Kidney glomerular epithelial cell (primary cell): Measurements from ENCODE around the gene BCAT1.
"Not testable (repeated sequence)": the region's sequence is repeated elsewhere in the genome, so short reads cannot be mapped to it uniquely, and the experiment has no call there.

Source experiments
- DNase-seq: peaks from one replicate; lab custom pipeline; 2025; lab: John Stamatoyannopoulos, UW

BCAT1 gene

DNA sequence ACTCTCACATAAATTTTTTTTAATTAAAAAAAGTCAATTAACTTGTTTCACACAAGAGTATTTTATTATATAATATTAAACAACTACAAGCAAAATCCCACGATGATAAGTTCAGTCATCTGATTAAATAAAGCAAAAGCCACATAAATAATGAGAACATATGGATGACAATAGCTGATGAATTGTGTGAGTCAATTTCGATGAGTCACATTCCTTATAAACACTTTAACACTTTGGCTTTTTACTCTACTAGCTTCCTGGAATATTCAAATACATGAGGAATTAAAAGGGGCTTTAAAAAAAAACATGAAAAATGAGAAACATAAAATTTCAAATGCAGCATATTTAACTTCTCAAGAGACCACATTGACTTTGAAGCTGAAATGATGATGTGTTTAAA, 95.3 kb downstream of the BCAT1 start:
- DNase-seq = peak; percentile 38

DNA sequence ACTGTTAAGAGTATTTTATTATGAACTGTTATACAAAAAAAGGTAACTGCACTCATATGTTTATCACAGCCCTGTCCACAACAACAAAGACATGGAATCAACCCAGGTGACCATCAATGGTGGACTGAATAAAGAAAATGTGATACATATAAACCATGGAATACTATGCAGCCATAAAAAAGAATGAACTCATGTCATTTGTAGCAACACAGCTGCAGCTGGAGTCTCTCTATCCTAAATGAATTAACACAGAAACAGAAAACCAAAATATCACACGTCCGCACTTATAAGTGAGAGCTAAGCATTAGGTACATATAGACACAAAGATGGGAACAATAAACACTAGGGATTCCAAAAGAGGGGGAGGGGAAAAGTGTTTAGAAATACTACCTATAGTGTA, 95.8 kb downstream of the BCAT1 start:
- no peak for DNase-seq

DNA sequence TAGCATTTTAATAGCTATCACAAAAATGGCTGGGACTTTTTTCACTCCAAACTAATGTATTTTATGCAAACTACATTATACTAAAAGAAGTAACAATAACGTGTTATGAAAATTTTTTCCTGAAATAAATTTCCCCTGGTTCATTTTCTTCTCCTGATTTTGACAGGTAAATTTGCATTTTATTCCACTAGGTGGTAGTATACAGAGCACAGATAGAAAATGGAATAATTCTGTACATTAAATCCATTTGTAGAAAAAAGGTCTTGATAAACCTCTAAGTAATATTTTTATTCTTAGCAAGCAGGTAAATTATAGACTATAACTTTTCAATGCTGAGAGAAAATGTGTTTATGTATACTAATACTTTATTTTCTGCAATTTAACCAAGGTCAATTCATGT, 96.5 kb downstream of the BCAT1 start:
- DNase-seq = no peak

DNA sequence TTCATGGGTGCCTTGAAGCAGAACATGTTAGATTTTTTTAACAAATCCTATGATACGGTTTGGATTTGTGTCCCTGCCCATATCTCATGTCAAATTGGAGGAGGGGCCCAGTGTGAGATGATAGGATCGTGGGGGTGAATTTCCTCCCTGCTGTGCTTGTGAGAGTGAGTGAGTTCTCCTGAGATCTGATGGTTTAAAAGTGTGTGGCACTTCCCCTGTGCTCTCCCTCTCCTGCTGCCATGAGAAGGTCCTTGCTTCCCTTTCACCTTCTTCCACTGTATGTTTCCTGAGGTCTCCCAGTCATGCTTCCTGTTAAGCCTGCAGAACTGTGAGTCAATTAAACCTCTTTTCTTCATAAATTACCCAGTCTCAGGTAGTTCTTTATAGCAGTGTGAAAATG, 97.0 kb downstream of the BCAT1 start:
- not testable (repeated sequence) for DNase-seq

DNA sequence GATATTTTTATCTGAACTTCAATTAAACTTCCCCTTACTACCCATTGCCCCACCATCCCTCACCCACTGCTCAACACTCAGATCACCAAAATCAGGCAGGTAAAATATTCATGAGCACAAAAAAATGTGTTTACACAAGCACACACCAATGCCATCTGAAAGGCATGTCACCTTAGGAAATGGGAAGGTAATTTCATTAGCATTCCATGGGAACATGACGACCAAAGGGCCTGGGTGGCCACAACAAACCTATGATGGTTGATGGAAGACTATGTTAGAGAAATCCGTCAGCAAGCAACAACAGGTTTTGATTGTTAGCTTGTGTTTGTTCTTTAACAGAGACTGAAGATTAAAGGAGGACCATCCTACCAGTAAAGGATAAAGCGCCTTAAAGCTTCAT, 97.6 kb downstream of the BCAT1 start:
- DNase-seq = no peak

DNA sequence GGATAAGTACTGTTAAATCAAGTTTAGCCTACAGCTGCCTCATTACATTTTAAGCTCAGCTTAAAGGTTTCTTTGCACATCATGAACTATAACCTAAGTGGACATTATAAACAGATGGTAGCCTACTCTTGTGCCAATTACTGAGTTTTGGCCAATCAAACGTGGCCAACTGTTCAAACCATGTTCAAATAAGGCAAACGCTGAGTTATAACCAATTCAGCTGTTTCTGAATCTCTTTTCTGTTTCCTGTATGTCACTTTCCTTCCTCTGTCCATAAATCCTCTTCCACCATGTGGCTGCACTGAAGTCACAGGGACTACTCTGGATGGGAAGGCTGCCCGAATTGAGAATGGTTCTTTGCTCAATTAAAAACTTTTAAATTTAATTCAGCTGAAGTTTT, 98.4 kb downstream of the BCAT1 start:
- no peak for DNase-seq

DNA sequence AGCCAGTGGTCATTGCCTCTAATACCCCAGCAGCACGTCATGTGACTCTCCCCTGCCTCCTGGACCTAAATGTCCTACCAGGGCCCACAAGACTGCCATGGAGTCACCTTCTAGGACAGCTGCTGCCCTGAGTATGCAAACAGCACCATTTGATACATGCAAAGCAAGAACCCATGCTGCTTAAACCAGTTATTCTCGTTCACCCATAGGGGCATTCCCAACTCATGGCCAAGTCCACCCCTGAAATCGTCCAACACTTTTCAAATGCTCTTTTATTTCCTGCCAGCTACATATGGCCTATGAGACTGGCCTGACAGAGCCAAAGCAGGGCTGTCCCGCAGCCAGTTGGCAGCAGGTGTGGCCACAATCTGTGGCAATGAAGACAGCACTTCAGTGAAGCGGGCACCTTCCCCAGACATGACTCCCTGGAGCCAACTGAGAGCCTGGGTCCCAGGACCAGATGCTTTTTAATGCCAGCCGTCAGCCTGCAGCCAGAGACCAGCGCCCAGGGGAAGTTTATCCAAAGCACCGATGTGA, 99.9 kb downstream of the BCAT1 start:
- DNase-seq = no peak

DNA sequence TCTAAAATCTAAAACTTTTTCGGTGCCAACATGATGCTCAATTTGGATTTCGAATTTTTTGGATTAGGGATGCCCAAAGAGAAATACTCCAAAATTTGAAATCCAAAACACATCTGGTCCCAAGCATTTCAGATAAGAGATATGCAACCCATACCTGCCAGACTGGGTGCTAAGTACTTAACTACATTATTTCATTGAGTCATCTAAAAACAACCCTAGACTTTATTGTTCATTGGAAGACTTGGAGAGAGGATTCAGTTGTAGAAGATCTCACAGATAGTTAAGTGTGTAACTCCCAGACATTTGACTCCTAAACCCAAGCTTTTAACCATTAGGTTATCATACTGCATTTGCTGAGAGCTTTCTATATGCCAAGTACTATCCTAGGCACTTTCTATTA, 102.2 kb downstream of the BCAT1 start:
- DNase-seq = no peak

DNA sequence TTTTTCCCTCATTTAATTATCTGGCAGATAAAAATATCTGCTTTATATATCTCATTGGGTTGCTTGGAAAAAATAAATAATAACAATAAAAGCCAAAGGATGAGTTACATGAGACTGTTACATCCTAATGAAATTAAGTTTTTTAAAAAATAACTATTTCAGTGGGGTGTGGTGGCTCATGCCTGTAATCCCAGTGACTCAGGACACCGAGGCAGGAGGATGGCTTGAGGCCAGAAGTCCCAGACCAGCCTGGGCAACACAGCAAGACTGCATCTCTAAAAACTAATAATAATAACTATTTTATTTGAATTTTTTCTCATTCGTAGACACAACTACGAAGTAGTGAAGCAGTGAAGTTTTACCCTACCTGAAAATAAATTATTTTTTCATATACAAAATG, 103.3 kb downstream of the BCAT1 start:
- no peak for DNase-seq

DNA sequence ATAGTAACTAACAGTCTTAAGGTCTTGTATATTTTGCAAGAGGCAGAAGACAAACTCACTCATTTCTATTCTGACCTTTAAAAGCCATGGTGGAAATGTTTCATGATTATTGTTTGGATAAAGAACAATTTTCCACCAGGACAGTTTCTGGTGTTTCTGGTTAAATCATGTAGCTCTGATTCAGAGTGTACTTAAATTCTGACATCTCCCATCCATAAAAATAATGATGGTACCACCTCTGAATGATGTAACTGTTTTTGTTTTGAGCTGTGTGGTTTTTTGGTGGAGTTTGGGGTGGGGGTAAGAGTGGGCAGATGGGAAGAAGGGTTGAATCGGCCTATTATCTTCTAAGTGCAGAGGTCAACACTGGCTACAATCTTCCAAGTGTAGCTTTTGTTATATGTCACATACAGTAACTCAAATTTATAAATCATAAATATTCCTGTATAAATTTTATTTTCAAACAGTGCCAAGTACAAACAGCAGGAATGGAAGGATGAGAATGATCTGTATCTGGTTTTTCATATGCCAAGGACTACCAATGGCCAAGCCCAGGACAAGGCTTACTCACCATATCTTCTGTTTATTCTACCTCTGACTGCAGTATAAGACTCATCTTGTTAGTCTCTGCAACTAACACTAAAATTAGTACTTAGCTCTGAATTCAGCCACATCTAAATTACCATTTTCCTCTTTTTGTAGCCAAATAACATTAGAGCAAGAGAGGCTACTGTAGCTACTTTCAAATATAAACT, 108.7 kb downstream of the BCAT1 start:
- no peak for DNase-seq

DNA sequence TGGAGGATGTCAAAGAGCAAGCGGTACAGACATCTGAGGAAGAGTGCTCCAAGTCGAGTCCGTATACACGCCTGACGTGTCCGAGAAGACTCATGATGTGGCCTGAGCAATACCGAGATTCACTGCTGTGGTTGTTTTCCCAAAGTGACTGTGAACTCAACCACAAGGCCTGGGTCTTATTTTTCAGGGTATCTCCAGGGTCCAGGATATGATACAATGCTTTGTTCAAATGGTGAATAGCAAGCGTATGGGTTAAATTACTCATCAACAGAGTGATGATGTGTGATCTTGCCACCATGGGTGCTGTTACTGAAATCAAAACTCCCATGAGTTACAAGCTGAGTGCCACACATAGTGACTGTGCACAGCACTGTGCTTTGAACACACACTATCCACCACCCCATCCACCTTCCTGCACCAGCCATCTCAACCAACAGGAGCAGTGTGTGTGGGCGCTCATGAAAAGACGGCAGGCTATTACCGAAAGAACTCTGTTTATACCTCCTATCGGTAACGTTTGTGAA, 109.6 kb downstream of the BCAT1 start:
- DNase-seq = no peak

DNA sequence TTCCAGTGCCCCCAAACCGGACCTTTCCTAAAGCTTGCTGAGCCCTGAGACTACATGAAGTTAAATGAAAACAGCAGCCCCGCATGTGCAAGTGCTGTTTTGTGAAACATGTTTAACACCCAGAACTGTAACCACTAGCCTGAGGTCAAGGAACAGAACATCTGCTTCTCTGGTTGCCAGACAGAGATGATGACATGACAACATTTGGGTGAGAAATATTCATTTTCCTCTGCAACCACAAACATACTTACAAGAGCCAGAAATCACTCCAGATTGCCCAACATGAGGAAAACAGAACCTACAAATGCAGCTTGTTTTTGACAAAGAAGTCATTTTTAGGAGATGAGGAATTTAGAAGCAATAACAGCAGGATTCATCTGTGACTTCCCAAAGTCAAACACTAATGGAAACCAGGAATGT, 110.4 kb downstream of the BCAT1 start:
- no peak for DNase-seq

DNA sequence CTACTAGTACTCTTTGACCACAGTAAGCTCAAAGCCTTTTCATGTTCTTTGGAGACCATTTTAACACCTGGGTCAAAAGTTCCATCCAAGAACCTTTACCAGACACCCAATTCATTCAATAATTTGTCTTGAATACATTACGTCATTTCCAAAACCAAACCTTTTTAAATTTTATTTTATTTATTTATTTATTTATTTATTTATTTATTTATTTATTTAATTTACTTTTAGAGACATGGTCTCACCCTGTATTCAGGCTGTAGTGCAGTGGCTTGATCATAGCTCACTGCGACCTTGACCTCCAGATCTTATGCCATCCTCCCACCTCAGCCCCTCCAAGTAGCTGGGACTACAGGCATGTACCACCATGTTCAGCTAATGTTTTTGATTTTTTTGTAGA, 113.5 kb downstream of the BCAT1 start:
- DNase-seq = no peak

DNA sequence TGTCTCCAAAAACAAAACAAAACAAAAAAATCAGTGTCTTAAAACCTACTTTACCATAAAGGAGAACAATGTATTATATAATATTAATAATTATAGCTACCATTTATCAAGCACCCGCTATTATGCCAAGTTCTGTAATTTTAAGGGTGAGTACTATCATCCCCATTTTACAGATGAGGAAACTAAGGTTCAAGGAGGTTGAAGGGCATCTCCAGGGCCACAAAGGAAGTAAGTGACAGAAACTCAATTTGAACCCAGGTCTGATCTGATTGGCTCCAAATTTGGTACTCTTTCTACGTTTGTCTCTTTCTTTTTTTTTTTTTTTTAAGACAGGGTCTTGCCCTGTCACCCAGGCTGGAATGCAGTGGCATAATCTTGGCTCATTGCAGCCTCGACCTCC, 115.4 kb downstream of the BCAT1 start:
- DNase-seq = no peak

DNA sequence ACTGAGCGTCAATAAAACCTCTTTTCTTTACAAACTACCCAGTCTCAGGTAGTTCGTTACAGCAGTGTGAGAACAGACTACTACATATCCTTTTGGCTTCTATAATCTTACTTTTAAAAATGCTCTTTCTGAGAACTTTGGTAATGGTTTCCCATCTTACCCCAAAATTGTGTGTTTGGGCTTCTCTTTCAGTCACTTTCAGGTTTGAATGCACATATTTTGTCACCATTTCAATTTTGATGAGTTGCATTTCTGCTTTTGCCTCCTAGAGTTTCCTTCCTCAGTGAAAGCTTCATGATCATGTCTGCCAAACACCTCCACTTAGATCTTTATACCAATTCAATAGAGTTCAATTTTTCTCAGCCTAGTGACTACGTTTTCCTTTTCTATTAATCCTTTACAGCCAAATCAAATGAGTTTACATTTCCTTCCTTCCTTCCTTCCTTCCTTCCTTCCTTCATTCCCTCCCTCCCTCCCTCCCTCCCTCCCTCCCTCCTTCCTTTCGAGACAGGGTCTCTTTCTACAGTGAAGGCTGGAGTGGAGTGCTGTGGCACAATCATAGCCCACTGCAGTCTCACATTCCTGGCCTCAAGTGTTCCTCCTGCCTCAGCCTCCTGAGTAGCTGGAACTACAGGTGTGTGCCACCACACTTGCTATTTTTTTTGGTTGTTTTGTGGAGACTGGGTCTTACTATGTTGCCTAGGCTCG, 124.9 kb downstream of the BCAT1 start:
- DNase-seq = no peak

DNA sequence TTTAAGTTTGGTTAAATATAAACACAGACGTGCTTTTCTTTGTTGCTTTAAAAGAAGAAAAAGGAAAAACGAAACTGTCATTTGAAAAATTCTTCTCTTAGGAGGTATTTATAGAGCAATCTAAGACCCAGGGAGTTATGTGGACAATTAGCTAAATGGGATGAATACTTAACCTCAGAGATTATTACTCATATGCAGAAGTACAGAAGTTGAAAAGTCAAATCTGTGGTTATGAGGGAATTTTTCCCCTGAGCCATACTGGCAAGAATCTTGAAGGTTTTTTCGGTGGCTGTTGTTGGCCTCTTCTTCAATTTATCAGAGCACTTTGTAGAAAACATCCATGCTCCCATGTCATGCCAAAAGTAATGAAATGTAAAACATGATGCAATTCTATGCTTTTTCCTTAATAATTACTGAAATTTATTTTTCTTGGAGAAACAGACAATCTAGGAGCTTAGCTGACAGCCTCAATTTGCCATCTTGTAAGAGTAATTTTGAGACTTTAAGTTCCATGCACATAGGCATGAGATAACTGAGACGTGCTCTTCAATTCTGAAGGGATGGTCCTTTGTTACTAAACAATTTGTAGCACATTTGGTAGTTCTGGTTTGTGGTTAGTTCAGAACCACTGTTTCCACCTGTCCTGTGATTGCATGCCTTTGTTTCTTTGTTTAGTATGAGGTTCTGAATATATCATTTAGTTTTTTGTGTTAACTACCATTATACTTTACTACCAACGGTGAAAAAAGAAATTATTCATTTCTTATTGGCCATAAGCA, 126.6 kb downstream of the BCAT1 start:
- peak; percentile 24 for DNase-seq

DNA sequence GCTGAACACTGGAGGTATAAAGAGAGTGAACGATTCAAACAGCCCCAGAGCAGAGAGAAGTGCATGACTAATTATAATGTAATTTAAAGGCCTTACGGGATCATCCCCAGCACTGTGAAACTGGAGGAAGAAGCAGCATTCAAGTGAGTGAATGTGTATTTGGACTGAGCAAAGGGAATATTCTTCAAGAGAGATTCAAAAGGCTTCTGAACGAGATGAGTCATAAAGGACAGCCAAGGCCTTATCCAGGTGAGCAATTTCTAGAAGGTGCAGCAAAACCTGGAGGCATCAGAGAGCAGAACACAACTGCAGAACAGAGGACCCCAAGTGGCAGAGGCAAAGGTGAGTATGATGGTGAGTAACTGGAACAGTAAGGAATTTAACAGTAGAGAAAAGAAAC, 127.2 kb downstream of the BCAT1 start:
- peak; percentile 35 for DNase-seq

DNA sequence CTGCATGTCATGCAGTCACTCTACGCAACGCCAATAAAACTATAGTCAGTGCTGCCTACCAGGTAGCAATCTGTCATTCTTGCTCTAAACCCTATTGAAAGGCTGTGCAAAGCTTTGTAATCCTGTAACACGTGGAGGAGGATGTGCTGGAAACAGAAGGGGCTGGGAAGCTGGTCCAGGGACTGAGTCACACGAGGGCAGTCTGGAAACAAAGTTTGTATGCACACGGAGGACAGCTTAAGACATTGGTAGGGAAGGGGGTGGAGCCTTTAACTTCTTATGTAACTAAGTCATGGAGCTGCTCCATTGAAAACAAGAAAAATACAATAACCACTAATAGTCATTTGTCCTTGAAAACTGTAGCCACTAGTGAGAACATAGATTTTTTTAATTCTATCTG, 128.0 kb downstream of the BCAT1 start:
- no peak for DNase-seq

DNA sequence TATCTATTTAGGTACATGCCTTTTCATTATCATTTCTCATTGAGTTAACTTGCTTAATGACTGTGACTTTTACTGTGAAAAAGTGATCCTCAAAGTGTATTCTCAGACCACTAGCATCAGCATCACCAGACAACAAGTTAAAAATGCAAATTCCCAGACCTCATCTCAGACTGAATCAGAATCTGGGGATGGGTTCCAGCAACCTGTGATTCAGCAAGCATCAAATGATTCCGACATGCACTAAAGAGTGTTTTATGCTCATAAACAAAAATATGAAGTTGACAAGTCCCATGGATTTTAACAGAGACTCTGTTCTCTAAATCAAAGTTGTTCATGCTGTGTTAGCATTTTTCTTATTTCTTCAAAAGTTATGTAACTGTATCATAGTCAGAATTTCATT, 130.6 kb downstream of the BCAT1 start:
- no peak for DNase-seq

DNA sequence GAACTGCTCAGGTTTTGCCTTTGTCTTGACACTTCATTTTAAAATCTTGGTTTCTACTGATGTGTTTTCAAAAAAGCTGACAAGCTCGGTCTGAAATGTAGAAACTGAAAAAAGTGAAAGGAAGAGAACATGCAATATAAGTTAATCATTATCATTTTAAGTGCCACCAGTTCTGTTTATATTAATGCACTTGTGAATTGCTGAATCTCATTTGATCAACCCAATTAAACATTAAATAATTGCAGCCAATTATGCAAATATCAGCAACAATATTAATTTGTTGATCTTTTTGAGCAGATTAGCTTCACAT, 133.8 kb downstream of the BCAT1 start:
- no peak for DNase-seq

DNA sequence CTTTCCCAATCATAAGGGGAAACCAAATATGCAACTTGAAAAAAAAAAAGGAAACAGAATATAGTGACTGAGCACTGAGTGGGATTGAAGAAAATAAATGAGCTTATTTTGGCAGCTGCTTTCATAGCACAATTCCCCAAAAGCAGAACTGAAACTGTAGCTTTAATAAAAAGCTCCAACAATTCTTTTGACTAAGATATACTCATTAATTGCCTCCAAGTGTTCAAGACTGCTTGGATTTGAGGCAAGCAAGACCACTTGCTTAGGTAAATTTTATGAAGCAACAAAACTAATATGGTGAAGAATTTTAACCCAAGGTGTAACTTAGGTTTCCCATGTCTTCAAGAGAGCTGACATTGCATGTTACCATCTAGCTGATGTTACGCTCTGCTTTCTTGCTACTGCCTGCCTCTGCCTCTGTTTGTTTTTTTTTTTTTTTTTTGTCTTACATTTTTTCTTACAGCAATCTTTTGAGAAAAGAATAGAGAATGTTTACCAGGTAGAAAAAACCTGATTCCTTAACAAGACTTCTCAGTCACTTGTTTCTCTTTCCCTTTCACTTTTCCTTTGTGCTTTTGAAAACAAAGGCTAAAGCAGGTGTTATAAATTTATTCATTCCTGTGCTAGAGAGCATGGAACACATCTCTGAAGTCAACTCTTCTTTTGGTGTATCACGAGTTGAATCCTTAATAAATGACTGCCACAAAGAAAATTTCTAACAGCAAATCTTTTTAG, 134.4 kb downstream of the BCAT1 start:
- no peak for DNase-seq

DNA sequence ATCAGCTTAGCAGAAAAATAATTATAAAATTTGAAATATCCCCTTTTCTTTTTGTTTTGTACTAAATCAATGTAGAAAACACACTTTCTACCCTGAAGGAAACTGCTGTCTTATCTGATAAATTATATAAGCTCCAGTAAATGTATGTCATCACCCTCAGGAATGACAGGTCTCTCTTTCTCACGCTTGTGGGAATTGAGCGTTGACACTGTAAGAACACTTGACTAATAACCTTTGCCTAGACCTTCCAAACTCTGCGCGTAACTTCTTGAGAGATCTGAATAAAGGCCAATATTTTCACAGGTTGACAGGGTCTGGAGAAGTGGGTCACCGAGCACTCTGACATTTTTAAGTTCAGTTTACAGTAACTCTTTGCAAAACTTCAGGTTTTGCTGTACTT, 138.5 kb downstream of the BCAT1 start:
- no peak for DNase-seq
